OCI-LY3 (cell line): ENCODE data around the gene KDM4B.

ENCODE experiments used
- H2AFZ ChIP-seq: fragments of 200-600, 300-600 bp; shearing (Covaris generic); 2 replicates; pipeline ENCODE4 v1.6.0; 2014; ENCODE audit warnings: antibody characterized with exemption, low read depth, low read length
- H3K27ac ChIP-seq: fragments of 200-600, 300-600 bp; sonication (generic); 2 replicates; pipeline ENCODE4 v1.5.1; 2014; ENCODE audit warnings: mild to moderate bottlenecking, low read length, moderate library complexity, mixed read lengths
- H3K27me3 ChIP-seq: fragments of 200-600, 300-600 bp; sonication (generic); 2 replicates; pipeline ENCODE4 v1.6.1; 2014; ENCODE audit warnings: low read depth, low read length, mixed read lengths
- H3K36me3 ChIP-seq: fragments of 200-600, 300-600 bp; sonication (generic); replicated peaks from 2 replicates; pipeline ENCODE3; 2014; ENCODE audit warnings: low read depth, low read length, mixed read lengths
- H3K4me1 ChIP-seq: fragments of 300-600, 200-600 bp; sonication (generic); 2 replicates; pipeline ENCODE4 v1.6.1; 2014; ENCODE audit warnings: low read length, mixed read lengths
- H3K4me2 ChIP-seq: fragments of 200-600, 300-600 bp; sonication (generic); 2 replicates; pipeline ENCODE4 v1.6.1; 2014; ENCODE audit warnings: low read length, mixed read lengths
- H3K4me3 ChIP-seq: fragments of 300-600, 200-600 bp; sonication (generic); 2 replicates; pipeline ENCODE4 v1.5.1; 2014; ENCODE audit warnings: antibody characterized with exemption, mild to moderate bottlenecking, low read length, moderate library complexity
- H3K79me2 ChIP-seq: fragments of 300-600, 200-600 bp; shearing (Covaris generic); 2 replicates; pipeline ENCODE4 v1.6.1; 2014; ENCODE audit warnings: mild to moderate bottlenecking, low read length, mixed read lengths
- H3K9ac ChIP-seq: fragments of 300-600, 200-600 bp; shearing (Covaris generic); 2 replicates; pipeline ENCODE4 v1.6.0; 2014; ENCODE audit warnings: mild to moderate bottlenecking, low read length, moderate library complexity
- H3K9me3 ChIP-seq: fragments of 200-600, 300-600 bp; shearing (Covaris generic); 2 replicates; pipeline ENCODE4 v1.6.1; 2014; ENCODE audit warnings: low read length, mixed read lengths; ENCODE audit not compliant: insufficient read depth
- H4K20me1 ChIP-seq: fragments of 200-600, 300-600 bp; sonication (generic); 2 replicates; pipeline ENCODE4 v1.6.1; 2016; ENCODE audit warnings: low read length, mixed read lengths; ENCODE audit not compliant: insufficient read depth
- EZH2phosphoT487 ChIP-seq: fragments of 200-600 bp; shearing (Covaris generic); IDR thresholded peaks from 2 replicates; pipeline ENCODE4 v1.6.1; 2018; ENCODE audit warnings: antibody characterized with exemption, mixed run types, low read depth
- TF ChIP-seq, protein P1 (sequence below): fragments of 200-600, 300-600 bp; sonication (generic); IDR thresholded peaks from 2 replicates; pipeline ENCODE4 v1.5.1; 2014; ENCODE audit warnings: antibody characterized with exemption, low read length, low read depth

The KDM4B gene

DNA sequence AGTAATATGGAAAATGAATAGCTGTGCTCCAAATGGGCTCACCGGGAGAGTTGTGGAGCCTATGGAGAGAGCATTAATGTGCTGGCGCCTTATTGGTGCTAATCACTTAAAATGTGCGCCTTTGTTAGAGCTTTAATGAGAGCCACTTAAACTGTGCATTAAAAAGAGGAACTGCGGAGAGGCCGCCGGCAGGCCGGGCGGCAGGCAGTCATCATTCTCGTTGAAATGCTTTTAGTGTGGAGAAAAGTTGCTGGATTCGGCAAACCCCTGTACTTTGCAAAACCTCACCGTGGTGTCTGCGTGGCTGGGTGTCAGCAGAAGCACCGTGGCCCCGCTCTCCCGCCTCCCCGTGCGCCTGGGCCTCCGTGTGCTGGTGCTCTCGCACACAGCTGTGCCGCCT, 105.5 kb downstream of the KDM4B start:
- H3K4me3 ChIP-seq, result no peak overlapping the region

DNA sequence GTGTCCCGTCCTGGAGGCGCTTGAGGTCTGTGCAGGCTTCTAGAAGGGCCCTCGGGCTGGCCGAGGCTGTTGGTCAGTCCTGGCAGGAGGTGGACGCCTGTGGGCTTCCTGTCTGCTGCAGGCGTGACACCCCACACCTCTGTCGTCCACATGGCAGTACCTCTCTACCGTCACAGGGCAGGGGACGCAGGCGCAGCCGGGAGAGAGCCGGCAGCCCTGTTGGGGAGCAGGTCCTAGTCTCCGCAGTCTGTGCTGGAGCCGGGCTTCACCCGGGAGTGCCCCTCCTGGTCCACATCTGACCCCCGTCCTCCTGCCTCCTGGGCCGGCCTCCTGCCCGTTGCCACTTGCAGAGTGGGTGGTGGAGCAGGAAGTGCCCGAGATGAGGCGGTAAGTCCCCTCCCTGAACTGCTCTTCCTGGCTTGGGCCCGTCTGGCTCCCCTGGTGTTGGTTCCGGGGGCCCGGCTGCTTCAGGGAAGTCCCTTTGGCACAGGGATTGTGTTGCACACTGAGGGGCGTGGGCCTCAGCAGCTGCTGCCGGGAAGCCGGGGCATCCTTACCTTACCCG, 106.0 kb downstream of the KDM4B start:
- no peak overlapping the region for H3K4me3 ChIP-seq

More for the DNA sequence above, 105.5 kb downstream of the KDM4B start:
- no peak overlapping the region for H2AFZ ChIP-seq
- no peak overlapping the region for H3K4me2 ChIP-seq
- H3K9me3 ChIP-seq, result no peaks in the 10 kb centered on the region
- no peak overlapping the region for H3K27ac ChIP-seq
- TF ChIP-seq, protein P1, sequence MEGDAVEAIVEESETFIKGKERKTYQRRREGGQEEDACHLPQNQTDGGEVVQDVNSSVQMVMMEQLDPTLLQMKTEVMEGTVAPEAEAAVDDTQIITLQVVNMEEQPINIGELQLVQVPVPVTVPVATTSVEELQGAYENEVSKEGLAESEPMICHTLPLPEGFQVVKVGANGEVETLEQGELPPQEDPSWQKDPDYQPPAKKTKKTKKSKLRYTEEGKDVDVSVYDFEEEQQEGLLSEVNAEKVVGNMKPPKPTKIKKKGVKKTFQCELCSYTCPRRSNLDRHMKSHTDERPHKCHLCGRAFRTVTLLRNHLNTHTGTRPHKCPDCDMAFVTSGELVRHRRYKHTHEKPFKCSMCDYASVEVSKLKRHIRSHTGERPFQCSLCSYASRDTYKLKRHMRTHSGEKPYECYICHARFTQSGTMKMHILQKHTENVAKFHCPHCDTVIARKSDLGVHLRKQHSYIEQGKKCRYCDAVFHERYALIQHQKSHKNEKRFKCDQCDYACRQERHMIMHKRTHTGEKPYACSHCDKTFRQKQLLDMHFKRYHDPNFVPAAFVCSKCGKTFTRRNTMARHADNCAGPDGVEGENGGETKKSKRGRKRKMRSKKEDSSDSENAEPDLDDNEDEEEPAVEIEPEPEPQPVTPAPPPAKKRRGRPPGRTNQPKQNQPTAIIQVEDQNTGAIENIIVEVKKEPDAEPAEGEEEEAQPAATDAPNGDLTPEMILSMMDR, result no peak
- no peak for TF ChIP-seq EZH2phosphoT487
- H3K4me1 ChIP-seq, result no peaks in the 10 kb centered on the region
- peaks cover 20% of the 10 kb centered on the region for H3K36me3 ChIP-seq
- H3K27me3 ChIP-seq, result no peaks in the 10 kb centered on the region
- H4K20me1 ChIP-seq, result peaks cover 31% of the 10 kb centered on the region; the same call in 1 of the 2 replicates
- H3K79me2 ChIP-seq, result no peaks in the 10 kb centered on the region; the same call in 1 of the 2 replicates
- no peak overlapping the region for H3K9ac ChIP-seq

DNA sequence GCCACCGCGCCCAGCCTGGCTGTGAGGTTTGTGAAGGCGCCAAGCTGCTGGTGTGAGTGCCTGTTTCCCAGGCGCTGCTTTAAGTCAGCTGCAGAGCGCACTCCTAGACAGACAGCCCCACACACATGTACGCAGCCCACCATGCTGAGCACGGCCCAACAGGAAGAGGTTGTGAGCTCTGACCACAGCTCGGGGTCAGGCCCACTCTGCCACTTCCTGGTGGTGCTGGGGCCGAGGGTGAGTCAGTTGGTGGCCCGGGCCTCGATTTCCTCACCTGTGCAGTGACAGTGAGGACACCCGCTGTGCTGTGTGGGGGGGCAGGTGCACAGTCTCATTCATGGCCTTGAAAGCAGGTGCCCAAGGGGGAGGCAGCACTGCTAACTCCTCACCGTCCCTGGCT, 106.7 kb downstream of the KDM4B start:
- Histone ChIP-seq H3K4me3 (no peak overlapping the region), H3K36me3 (peaks cover 25% of the 10 kb centered on the region), H3K4me2 (no peak overlapping the region), H3K4me1 (no peaks in the 10 kb centered on the region), H3K9me3 (no peaks in the 10 kb centered on the region), H3K79me2 (no peaks in the 10 kb centered on the region; the same call in 1 of the 2 replicates), H2AFZ (no peak overlapping the region), H3K27ac (no peak overlapping the region), H3K27me3 (no peaks in the 10 kb centered on the region), H4K20me1 (peaks cover 31% of the 10 kb centered on the region; the same call in 1 of the 2 replicates), H3K9ac (no peak overlapping the region)
- TF ChIP-seq, protein P1, result no peak
- no peak for TF ChIP-seq EZH2phosphoT487

More for the DNA sequence above, 106.0 kb downstream of the KDM4B start:
- H3K4me2 ChIP-seq, result no peak overlapping the region
- peaks cover 21% of the 10 kb centered on the region for H3K36me3 ChIP-seq
- no peak overlapping the region for H3K9ac ChIP-seq
- H4K20me1 ChIP-seq, result peaks cover 31% of the 10 kb centered on the region; the same call in 1 of the 2 replicates
- no peaks in the 10 kb centered on the region; the same call in 1 of the 2 replicates for H3K79me2 ChIP-seq
- H3K27me3 ChIP-seq, result no peaks in the 10 kb centered on the region
- H2AFZ ChIP-seq, result no peak overlapping the region
- no peaks in the 10 kb centered on the region for H3K9me3 ChIP-seq
- TF ChIP-seq, protein P1, result no peak
- no peak for TF ChIP-seq EZH2phosphoT487
- H3K27ac ChIP-seq, result no peak overlapping the region
- no peaks in the 10 kb centered on the region for H3K4me1 ChIP-seq

DNA sequence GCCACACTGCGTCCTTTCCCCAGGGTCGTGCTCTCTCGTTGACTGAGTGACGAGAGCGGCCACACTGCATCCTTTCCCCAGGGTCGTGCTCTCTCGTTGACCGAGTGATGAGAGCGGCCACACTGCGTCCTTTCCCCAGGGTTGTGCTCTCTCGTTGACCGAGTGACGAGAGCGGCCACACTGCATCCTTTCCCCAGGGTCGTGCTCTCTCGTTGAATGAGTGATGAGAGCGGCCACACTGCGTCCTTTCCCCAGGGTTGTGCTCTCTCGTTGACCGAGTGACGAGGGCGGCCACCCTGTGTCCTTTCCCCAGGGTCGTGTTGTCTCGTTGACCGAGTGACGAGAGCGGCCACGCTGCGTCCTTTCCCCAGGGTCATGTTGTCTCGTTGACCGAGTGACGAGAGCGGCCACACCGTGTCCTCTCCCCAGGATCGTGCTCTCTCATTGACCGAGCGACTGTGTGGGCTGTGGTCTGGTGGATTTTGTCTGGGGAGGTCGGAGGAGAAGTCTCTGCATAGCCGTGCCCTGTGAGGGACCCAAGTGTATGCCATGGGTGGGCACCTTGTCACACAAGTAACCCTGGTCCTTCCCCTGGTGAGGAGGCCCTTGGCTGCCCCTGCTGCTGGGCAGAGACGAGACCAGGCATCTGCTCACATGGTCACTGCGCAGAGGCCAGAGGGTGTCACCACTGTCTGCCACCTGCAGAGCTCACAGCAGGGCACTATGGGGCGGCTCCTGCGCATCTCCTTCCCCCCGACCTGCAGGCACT, 107.7 kb downstream of the KDM4B start:
- peaks cover 31% of the 10 kb centered on the region for H3K36me3 ChIP-seq
- H3K4me3 ChIP-seq, result no peak overlapping the region
- no peak overlapping the region for H3K27ac ChIP-seq
- H3K79me2 ChIP-seq, result no peaks in the 10 kb centered on the region; the same call in 1 of the 2 replicates
- no peaks in the 10 kb centered on the region for H3K4me1 ChIP-seq
- TF ChIP-seq, protein P1, result no peak
- no peak for TF ChIP-seq EZH2phosphoT487
- no peak overlapping the region for H3K4me2 ChIP-seq
- H2AFZ ChIP-seq, result no peak overlapping the region
- H3K9ac ChIP-seq, result no peak overlapping the region
- no peaks in the 10 kb centered on the region for H3K27me3 ChIP-seq
- H3K9me3 ChIP-seq, result no peaks in the 10 kb centered on the region
- peaks cover 31% of the 10 kb centered on the region; the same call in 1 of the 2 replicates for H4K20me1 ChIP-seq
